ENCODE data around the gene PSME3IP1.

Gene PSME3IP1

GRCh38 chr16:57104706-57105105, 81.1 kb downstream of the PSME3IP1 start:
- no peak overlapping the region for H3K4me3 ChIP-seq (ENCODE audit: control insufficient read depth, low read depth, low read length)
- TF ChIP-seq CTCF (conservative IDR thresholded peaks at IDR 0.05; ENCODE audit: control insufficient read depth, insufficient read depth, low read depth, low read length): no peak
- no peak for DNase-seq (ENCODE audit: low read depth)

GRCh38 chr16:57102888-57103851, 82.7 kb downstream of the PSME3IP1 start:
- no peak for TF ChIP-seq CTCF (conservative IDR thresholded peaks at IDR 0.05; ENCODE audit: control insufficient read depth, insufficient read depth, low read depth, low read length)

More at GRCh38 chr16:57102888-57103851, 82.7 kb downstream of the PSME3IP1 start:
- DNase-seq (ENCODE audit: low read depth): no peak
- no peak overlapping the region for H3K4me3 ChIP-seq (ENCODE audit: control insufficient read depth, low read depth, low read length)

All from fibroblast of mammary gland (primary cell).